DND-41 (cell line): ENCODE results near the gene FNDC11.

Source experiments
- EZH2 ChIP-seq: IDR thresholded peaks from 3 replicates; pipeline ENCODE4 v1.6.1; 2012; ENCODE audit warnings: borderline replicate concordance, low read depth, mild to moderate bottlenecking, moderate library complexity, low read length, inconsistent platforms; ENCODE audit not compliant: severe bottlenecking
- TF ChIP-seq, protein P1 (sequence below): IDR thresholded peaks from 2 replicates; pipeline ENCODE4 v1.5.1; 2012; ENCODE audit warnings: borderline replicate concordance, low read length, moderate library complexity, mild to moderate bottlenecking; ENCODE audit not compliant: poor library complexity, severe bottlenecking; ENCODE audit errors: extremely low read depth

GRCh38 chr20:63574156-63574828 is 20.3 kb downstream of the FNDC11 start, which contains the start of gene HELZ2:
- TF ChIP-seq EZH2, result no peak
- TF ChIP-seq, protein P1, sequence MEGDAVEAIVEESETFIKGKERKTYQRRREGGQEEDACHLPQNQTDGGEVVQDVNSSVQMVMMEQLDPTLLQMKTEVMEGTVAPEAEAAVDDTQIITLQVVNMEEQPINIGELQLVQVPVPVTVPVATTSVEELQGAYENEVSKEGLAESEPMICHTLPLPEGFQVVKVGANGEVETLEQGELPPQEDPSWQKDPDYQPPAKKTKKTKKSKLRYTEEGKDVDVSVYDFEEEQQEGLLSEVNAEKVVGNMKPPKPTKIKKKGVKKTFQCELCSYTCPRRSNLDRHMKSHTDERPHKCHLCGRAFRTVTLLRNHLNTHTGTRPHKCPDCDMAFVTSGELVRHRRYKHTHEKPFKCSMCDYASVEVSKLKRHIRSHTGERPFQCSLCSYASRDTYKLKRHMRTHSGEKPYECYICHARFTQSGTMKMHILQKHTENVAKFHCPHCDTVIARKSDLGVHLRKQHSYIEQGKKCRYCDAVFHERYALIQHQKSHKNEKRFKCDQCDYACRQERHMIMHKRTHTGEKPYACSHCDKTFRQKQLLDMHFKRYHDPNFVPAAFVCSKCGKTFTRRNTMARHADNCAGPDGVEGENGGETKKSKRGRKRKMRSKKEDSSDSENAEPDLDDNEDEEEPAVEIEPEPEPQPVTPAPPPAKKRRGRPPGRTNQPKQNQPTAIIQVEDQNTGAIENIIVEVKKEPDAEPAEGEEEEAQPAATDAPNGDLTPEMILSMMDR, result no peak
